HTR-8/SVneo (cell line): ENCODE results near the gene AUTS2.

Source experiments
- DNase-seq: peaks from one replicate; pipeline ENCODE4 v3.0.0; 2011; ENCODE audit warnings: low spot score, mixed read lengths; ENCODE audit not compliant: insufficient read length
- FAIRE-seq: peaks from 2 replicates; lab custom pipeline; 2011; peaks lifted over from hg19 to GRCh38; lab: Jason Lieb, UNC

AUTS2 gene

GRCh38 chr7:69826283-69826682 lies 228.0 kb downstream of the AUTS2 start:
- FAIRE-seq: no peak
- DNase-seq: no peak

DNA sequence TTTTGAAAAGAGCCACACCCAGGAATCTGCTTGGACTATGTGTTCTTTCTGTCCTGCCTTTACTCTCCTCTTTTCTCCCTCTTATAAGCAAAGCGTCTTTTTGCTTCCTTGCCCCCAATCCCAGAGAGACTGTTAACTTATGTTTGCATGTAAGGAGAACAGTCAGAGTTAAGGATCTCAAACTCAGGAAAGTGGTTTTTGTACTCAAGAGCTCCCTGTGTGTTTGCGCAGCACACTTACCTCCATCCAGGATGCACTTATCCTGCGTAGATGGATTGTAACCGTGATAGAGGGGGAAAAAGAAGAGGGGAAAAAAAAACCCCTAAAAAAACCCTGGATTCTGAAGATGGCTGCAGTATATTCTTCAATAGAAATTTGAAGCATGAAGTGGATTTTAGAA lies 228.9 kb downstream of the AUTS2 start:
- no peak for DNase-seq
- no peak for FAIRE-seq

GRCh38 chr7:69827558-69827957 lies 229.3 kb downstream of the AUTS2 start:
- DNase-seq (no peak), FAIRE-seq (no peak)

GRCh38 chr7:69832356-69832755 lies 234.1 kb downstream of the AUTS2 start:
- FAIRE-seq (no peak), DNase-seq (no peak)

DNA sequence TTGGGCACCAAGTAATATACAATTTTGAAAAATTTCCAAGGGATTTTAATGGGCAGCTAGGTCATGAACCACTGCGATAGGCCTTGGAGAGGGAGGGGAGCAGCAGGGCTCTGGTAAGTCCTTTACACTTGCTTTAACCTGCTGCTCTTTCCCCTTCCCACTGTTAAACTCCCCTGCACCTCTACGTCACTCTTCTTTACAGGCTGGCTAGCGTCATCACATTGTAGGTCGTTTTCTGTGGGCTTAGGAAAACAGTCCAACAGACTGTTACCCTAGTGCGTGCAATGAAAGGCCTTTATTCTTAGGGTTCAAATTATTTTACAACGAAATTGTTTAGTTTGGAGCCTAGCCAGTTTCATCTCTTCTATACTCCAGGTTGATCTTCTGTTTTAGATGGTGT lies 235.7 kb downstream of the AUTS2 start:
- DNase-seq (no peak), FAIRE-seq (no peak)

DNA sequence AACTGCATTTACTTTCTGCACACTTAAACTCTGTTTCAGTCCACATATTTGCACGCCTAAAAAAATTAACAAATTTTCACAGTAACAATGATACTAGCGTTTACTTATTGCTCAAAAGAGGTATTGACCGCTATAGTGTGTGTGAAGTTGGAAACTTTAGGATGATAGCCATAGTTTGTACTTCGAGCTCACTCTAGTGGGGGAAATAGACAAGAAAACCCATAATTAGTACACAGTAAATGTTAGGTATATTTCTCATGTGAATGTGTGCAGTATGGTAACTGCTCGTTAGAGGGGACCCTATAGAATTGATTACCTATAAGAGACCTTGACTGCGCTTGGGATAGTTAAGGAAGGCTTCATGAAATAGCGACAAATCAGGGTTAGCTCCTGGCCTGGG lies 238.4 kb downstream of the AUTS2 start:
- no peak for FAIRE-seq
- DNase-seq: no peak

- DNase-seq: no peak
- no peak for FAIRE-seq
Observed at GRCh38 chr7:69837387-69838068, 239.3 kb downstream of the AUTS2 start.

GRCh38 chr7:69839782-69840181 lies 241.5 kb downstream of the AUTS2 start:
- DNase-seq (no peak), FAIRE-seq (no peak)

- no peak for FAIRE-seq
Observed at GRCh38 chr7:69840248-69840647, 242.0 kb downstream of the AUTS2 start.

GRCh38 chr7:69843653-69844052 lies 245.4 kb downstream of the AUTS2 start:
- FAIRE-seq (no peak), DNase-seq (no peak)

More at GRCh38 chr7:69840248-69840647, 242.0 kb downstream of the AUTS2 start:
- no peak for DNase-seq

DNA sequence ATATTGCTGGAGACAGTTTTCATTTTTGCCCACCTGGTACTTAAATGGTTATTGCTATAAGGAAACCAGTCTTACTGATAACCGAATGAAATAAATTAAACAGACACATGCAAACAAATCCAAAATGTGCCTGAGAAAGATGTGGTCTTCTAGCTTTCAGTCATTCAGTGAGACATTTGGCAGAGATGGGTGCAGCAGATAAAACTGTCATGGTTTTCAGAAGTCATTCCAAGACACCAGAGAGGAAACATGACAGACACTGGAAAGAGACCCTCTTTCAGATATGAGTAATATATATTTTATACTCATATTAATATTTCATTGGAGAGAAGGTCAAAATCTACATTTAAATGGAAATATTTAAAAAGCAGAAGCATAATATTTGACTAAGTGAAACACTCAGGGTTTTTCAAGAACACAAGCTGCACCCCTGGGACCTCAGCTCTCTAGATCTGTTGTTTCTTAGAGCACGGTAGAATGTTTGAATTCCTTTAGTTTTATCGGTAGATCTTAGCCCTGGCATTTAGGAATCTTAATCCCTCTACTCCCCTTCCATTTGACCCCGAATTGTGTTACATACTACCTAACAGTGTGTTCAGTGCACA lies 246.1 kb downstream of the AUTS2 start:
- no peak for FAIRE-seq

GRCh38 chr7:69845721-69846495 lies 247.6 kb downstream of the AUTS2 start:
- FAIRE-seq (no peak), DNase-seq (no peak)

More for the DNA sequence above, 246.1 kb downstream of the AUTS2 start:
- no peak for DNase-seq

DNA sequence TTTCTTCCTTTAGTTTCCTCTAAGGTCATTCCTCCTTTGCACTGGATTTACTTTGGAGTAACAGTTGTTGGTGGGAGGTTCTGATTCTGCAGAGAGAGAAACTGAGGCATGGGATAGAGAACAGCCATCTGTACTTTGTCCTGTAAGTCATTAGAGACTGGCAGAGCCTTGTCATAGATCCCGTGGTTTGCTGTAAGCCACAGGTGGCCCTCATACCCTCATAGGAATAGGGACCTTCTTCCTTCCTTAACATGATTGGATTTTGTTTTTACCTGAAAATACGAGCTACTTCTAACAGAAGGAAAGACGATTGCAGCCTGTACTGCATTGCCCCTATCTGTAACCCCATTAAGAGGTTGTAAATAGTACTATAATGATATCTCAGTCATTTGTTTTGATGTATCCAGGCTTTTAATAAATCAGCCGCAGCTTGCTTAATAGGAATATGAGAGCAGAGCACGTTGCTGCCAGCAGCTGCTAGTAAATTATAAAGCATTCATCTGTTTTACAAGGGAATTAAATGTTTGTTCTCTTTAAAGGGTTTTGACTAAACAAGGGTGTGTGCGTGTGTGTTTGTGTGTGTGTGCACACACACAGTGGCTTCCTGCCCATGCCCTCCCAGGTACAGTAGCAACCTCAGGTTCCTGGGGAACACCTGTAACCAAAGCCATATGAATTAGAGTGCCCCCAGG lies 249.8 kb downstream of the AUTS2 start:
- DNase-seq: no peak
- FAIRE-seq: no peak

- DNase-seq (no peak), FAIRE-seq (no peak)
Observed at GRCh38 chr7:69849268-69849667, 251.0 kb downstream of the AUTS2 start.

GRCh38 chr7:69857014-69857413 lies 258.7 kb downstream of the AUTS2 start:
- FAIRE-seq (no peak), DNase-seq (no peak)

GRCh38 chr7:69858471-69858870 lies 260.2 kb downstream of the AUTS2 start:
- DNase-seq: no peak
- FAIRE-seq: no peak

DNA sequence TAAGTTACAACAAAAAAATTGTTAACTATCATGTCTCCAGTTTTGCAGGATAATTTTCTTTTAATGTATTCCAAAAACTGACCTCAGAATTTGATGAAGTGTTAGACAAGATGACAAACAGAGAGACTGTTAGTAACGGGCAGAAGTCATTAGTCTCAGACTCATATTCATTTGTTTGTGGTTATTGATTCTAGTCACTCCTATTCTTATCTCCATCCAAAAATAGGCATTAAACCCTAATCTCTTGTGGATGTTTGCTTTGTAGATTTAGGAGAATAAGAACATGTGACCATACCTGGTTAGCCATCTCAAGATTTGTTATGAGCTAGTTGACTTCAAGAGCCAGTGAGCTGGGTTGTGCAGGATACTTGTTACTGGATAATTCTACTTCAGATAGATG lies 261.1 kb downstream of the AUTS2 start:
- DNase-seq (no peak), FAIRE-seq (no peak)

- DNase-seq: no peak
- no peak for FAIRE-seq
Observed at GRCh38 chr7:69860486-69860885, 262.2 kb downstream of the AUTS2 start.

GRCh38 chr7:69860941-69861622 lies 262.8 kb downstream of the AUTS2 start:
- DNase-seq: no peak
- no peak for FAIRE-seq

DNA sequence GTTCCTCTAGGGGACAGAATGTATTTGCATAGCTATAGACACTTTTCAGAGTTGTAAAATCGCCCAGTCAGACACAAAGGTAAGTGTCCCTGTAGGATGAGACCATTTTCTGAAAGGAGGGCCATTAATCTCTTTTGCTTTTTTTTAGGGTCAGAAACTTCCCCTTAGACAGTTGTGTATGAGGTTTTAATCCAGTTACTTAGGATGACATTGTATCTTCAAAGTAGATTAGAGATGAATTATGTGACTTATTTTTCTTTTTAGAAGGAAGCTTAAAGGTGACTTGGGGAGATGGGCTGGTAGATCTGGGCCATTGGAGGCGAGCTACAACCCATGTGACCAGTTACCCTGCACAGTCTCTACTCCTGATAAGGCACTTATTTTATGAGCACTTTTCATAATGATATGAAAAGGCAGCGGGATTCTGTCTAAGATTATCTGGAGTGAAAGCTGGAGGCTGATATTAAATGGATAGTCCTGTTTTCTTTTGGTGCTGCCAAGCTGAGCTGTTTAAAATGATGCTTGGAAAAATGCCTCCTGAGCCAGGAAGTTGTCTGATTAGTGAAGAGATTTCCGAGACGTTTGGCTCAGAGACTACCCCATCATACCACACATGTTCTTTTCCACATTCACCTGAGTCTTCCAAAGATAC lies 264.3 kb downstream of the AUTS2 start:
- FAIRE-seq: no peak
- no peak for DNase-seq
